Activated T-cell treated with anti-CD3 and anti-CD28 coated beads, Interleukin-2, amount 50 U/mL, for 72 hours (primary cell): Measurements from ENCODE around the gene DLG2. TPM values are rescaled to one million over a fixed set of nuclear protein-coding genes. Genes with fewer than 3 reads are reported as not detected.

Experiments used
- ATAC-seq, 2 donors: fragments of 150-1000 bp; cut with Tn5 transposase; replicated peaks in 1 of 2; 2 replicates each; pipeline ENCODE4 v1.10.0; 2021; ENCODE audit warnings: moderate library complexity in 2 of 2, mild to moderate bottlenecking in 1 of 2
- DNase-seq, 2 donors: peaks; one replicate each; pipeline ENCODE4 v3.0.0; 2021 to 2022; ENCODE audit warnings: mixed read lengths in 1 of 2
- H3K27ac Mint-ChIP-seq: one replicate; pipeline ENCODE4 v1.8.0; 2022; ENCODE audit warnings: mild to moderate bottlenecking, moderate library complexity, mixed read lengths
- H3K27me3 Mint-ChIP-seq: one replicate; pipeline ENCODE4 v1.8.0; 2022; ENCODE audit warnings: low read depth, mixed read lengths
- H3K36me3 Mint-ChIP-seq, 2 donors: one replicate each; pipeline ENCODE4 v1.8.0; 2022; ENCODE audit warnings: mixed read lengths in 2 of 2, mild to moderate bottlenecking in 1 of 2; ENCODE audit not compliant: insufficient read depth in 2 of 2
- H3K4me1 Mint-ChIP-seq: one replicate; pipeline ENCODE4 v1.8.0; 2022; ENCODE audit warnings: low read depth, mixed read lengths
- H3K4me3 Mint-ChIP-seq, 2 donors: one replicate each; pipeline ENCODE4 v1.8.0; 2022; ENCODE audit warnings: mild to moderate bottlenecking in 2 of 2, mixed read lengths in 2 of 2, moderate library complexity in 2 of 2
- H3K9me3 Mint-ChIP-seq, 2 donors: one replicate each; pipeline ENCODE4 v1.8.0; 2022; ENCODE audit warnings: mixed read lengths in 2 of 2
- total RNA-seq, 2 donors: library from RNA; stranded (reverse); gene quantifications; one replicate each; pipeline ENCODE4 v1.2.3, GENCODE V29; 2022

DLG2 gene
- total RNA-seq, 2 donors from 2014 or later, result 4.1 to 5.3 TPM

- no peak overlapping the region for H3K27ac Mint-ChIP-seq
Observed at GRCh38 chr11:84021291-84021690, 1605.9 kb downstream of the DLG2 start.

GRCh38 chr11:84019571-84020194, 1607.5 kb downstream of the DLG2 start:
- Mint-ChIP-seq H3K27ac (no peak overlapping the region), H3K9me3 (peaks cover 6 to 7% of the 10 kb centered on the region in 2 donors), H3K4me1 (no peaks in the 10 kb centered on the region), H3K36me3 (no peaks in the 10 kb centered on the region), H3K4me3 (no peak overlapping the region), H3K27me3 (no peaks in the 10 kb centered on the region)
- ATAC-seq (no peak), DNase-seq (no peak)

More at GRCh38 chr11:84021291-84021690, 1605.9 kb downstream of the DLG2 start:
- Mint-ChIP-seq H3K9me3 (peaks cover 6 to 8% of the 10 kb centered on the region in 2 donors), H3K4me3 (no peak overlapping the region), H3K36me3 (no peaks in the 10 kb centered on the region), H3K27me3 (no peaks in the 10 kb centered on the region), H3K4me1 (no peaks in the 10 kb centered on the region)
- ATAC-seq (no peak), DNase-seq (no peak)

GRCh38 chr11:84014539-84014938, 1612.6 kb downstream of the DLG2 start:
- Mint-ChIP-seq H3K36me3 (no peaks in the 10 kb centered on the region), H3K4me1 (no peaks in the 10 kb centered on the region), H3K27me3 (no peaks in the 10 kb centered on the region), H3K27ac (no peak overlapping the region), H3K9me3 (peaks cover 6 to 7% of the 10 kb centered on the region in 2 donors), H3K4me3 (no peak overlapping the region)
- DNase-seq, result no peak
- no peak for ATAC-seq

DNA sequence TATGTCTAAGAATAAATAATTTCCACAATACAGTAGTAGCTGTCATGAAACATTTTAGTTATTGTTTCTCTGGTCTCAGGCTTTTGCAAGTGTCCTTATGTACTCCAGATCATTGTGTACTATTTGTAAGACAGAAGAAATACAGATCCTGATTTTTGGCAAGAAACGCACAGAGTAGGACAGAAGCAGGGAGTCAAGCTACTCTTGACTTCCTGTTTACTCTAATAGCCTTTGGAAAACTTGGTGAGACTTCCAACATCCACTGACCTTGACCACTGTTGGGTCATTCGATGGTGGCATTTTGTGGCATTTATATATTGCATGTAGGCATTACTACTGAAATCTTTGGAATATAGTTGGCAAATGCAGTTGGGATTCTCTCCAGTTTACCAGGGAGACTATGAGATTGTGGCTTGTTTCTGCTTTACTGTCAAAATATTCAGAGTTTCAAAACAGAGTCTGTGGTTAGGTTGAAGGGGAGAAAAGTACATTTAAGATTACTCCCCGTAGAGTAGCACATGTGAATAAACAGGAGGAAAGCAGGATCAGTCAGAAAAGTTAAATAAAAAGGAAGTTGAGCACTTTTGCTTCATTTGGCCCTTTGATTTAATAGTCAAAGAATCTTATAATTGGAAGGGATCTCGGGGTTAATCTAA, 1614.8 kb downstream of the DLG2 start:
- Mint-ChIP-seq H3K27me3 (no peaks in the 10 kb centered on the region), H3K27ac (no peak overlapping the region), H3K36me3 (no peaks in the 10 kb centered on the region), H3K4me1 (no peaks in the 10 kb centered on the region), H3K4me3 (no peak overlapping the region), H3K9me3 (peaks cover 3 to 6% of the 10 kb centered on the region in 2 donors)
- ATAC-seq (no peak), DNase-seq (no peak)

DNA sequence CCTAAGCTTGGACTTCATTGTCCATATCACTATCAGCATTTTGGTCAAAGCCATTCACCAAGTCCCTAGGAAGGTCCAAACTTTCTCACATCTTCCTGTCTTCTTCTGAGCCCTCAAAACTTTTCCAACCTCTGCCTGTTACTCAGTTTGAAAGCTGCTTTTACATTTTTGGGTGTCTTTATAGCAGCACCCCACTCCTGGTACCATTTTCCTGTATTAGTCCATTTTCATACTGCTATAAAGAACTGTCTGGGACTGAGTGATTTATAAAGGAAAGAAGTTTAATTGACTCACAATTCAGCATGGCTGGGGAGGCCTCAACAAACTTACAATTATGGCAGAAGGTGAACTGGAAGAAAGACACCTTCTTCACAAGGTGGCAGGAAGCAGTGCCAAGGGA, 1624.0 kb downstream of the DLG2 start:
- Mint-ChIP-seq H3K27ac (no peak overlapping the region), H3K36me3 (peaks cover 3 to 17% of the 10 kb centered on the region in 2 donors), H3K27me3 (no peaks in the 10 kb centered on the region), H3K4me3 (no peak overlapping the region), H3K9me3 (peaks cover 18% of the 10 kb centered on the region in 2 donors), H3K4me1 (no peaks in the 10 kb centered on the region)
- DNase-seq (no peak), ATAC-seq (no peak)

DNA sequence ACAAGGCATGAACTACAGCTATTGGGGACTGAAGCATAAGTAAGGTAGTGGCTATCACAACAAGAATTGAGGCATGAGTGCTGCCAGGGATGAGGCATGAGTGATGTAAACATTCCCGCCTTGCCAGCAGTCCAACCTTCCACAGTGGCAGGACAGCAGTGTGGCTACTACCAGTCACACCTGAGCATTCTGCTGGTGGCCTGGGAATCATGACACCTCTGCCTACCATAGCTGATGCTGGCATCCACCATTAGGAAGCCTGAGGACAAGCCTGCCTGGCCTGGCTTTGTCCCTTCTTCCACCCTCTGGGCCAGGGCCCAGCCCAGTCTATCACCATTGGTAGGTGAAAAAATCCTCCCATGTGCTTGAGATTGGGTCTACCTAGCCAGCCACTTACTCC, 1628.2 kb downstream of the DLG2 start:
- H3K27ac Mint-ChIP-seq, result no peak overlapping the region

DNA sequence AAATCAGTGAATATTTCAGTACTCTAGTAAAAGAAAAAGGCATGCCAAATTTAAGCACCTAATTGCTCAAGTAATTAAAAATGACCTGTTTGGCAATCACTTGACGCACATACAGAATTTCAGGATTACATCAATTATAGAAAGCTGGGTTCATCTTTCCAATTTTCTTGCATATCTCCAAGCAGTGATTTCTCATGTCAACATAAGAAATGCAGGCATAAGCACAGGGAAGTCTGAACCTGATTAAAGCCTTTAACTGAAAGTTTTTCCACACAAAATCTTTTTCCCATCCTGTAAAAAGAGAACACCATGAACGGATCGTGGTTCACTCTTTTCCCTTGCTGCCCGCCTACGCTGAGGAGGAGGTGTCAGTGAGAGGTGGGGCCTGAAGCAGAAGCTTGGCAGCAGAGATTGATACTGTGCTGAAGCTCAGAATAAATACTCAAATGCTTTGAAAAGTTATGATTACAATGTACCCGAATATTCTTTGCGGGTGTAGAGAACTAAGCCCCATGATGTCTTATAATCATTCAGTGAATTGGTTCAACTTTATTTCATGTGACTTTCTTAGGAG, 1636.9 kb downstream of the DLG2 start:
- no peaks in the 10 kb centered on the region for H3K27me3 Mint-ChIP-seq
- peaks cover 8 to 12% of the 10 kb centered on the region in 2 donors for H3K9me3 Mint-ChIP-seq
- no peak for ATAC-seq
- no peaks in the 10 kb centered on the region for H3K4me1 Mint-ChIP-seq
- no peak overlapping the region for H3K4me3 Mint-ChIP-seq
- no peak overlapping the region for H3K27ac Mint-ChIP-seq
- DNase-seq, result no peak
- no peaks in the 10 kb centered on the region for H3K36me3 Mint-ChIP-seq

More for the DNA sequence above, 1628.2 kb downstream of the DLG2 start:
- Mint-ChIP-seq H3K4me1 (no peaks in the 10 kb centered on the region), H3K9me3 (peaks cover 18 to 19% of the 10 kb centered on the region in 2 donors), H3K36me3 (peaks cover 3 to 19% of the 10 kb centered on the region in 2 donors), H3K27me3 (no peaks in the 10 kb centered on the region), H3K4me3 (no peak overlapping the region)
- no peak for DNase-seq
- no peak for ATAC-seq

DNA sequence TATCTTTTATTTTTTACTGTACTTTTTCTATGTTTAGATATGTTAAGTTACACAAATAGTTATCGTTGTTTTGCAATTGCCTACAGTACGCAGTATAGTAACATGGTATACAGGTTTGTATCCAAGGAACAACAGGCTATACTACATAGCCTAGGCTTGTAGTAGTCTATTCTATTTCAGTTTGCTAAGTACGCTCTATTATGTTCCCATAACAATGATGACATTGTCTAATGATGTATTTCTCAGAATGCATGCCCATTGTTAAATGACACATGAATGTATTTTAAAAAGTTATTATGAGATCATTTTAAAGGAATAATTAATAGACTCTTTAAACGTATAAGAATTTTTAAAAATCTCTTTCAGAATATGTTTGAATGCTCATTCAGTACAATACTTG, 1644.3 kb downstream of the DLG2 start:
- no peaks in the 10 kb centered on the region for H3K27me3 Mint-ChIP-seq
- no peaks in the 10 kb centered on the region for H3K4me1 Mint-ChIP-seq
- peaks cover 4 to 5% of the 10 kb centered on the region in 2 donors for H3K9me3 Mint-ChIP-seq
- no peak overlapping the region for H3K4me3 Mint-ChIP-seq
- H3K36me3 Mint-ChIP-seq, result no peaks in the 10 kb centered on the region
- ATAC-seq, result no peak
- no peak overlapping the region for H3K27ac Mint-ChIP-seq
- DNase-seq, result no peak

DNA sequence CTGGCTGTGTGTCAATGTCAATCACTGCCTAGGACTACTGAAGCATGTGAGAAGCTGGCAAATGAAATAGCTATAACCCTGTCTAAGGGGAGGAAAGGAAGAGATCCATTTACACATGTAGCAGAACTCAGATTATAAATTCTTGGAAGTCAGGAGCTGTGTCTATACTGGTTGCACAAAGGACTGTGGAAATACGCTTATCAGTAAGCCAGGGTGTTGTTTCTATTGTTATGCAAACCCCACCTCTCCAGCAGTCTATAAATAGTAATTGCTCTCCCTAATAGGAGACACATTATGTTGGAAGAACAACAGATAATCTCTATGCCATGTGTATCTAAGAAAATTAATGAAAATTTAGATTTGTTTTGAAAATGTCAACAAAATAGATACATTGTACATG, 1647.6 kb downstream of the DLG2 start:
- peaks cover 0 to 2% of the 10 kb centered on the region in 2 donors for H3K9me3 Mint-ChIP-seq
- no peaks in the 10 kb centered on the region for H3K4me1 Mint-ChIP-seq
- H3K36me3 Mint-ChIP-seq, result no peaks in the 10 kb centered on the region
- no peak for ATAC-seq
- DNase-seq, result no peak
- H3K4me3 Mint-ChIP-seq, result no peak overlapping the region
- H3K27me3 Mint-ChIP-seq, result no peaks in the 10 kb centered on the region
- no peak overlapping the region for H3K27ac Mint-ChIP-seq

DNA sequence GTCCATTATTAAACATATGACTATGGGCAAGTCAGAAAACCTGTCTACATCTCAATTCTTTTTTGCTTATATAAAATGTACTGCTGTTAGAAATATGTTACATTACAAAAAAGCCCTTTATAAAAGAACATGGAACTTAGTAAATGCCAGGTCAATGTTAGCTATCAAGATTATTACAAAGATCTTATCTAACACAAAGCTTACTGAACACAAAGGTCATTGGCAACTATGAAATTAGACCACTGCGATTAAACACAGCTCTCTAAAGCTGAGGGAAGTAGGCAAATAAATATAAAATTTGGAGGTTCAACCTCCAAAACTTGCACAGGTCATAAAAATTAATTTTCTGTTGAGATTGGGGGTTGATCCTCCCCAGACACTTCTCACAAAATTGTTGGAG, 1648.2 kb downstream of the DLG2 start:
- ATAC-seq (no peak), DNase-seq (no peak)
- peaks cover 0 to 2% of the 10 kb centered on the region in 2 donors for H3K9me3 Mint-ChIP-seq
- no peaks in the 10 kb centered on the region for H3K27me3 Mint-ChIP-seq
- H3K4me3 Mint-ChIP-seq, result no peak overlapping the region
- no peak overlapping the region for H3K27ac Mint-ChIP-seq
- H3K4me1 Mint-ChIP-seq, result no peaks in the 10 kb centered on the region
- H3K36me3 Mint-ChIP-seq, result no peaks in the 10 kb centered on the region

DNA sequence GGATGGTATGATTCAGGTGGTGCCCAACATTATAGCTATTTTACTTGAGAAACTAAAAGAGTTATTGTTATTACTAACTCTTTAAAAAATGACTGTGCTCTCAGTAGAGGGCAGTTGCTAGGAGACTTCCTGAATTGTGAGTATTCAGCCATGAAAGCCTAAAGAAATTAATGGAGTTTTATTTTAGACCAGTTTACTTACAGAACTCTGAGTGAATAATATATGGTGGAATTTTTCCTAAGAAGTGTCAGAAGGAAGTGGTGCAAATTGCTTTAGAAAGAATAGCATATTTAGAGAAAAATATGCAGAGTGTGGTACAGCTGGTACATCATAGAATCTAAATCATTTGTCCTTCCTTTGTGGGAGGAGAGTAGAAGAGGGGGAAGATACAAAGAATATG, 1651.1 kb downstream of the DLG2 start:
- Mint-ChIP-seq H3K4me1 (no peaks in the 10 kb centered on the region), H3K27ac (no peak overlapping the region), H3K36me3 (no peaks in the 10 kb centered on the region), H3K4me3 (no peak overlapping the region), H3K9me3 (peaks cover 0 to under 1% of the 10 kb centered on the region in 2 donors), H3K27me3 (no peaks in the 10 kb centered on the region)
- DNase-seq (no peak), ATAC-seq (no peak)

DNA sequence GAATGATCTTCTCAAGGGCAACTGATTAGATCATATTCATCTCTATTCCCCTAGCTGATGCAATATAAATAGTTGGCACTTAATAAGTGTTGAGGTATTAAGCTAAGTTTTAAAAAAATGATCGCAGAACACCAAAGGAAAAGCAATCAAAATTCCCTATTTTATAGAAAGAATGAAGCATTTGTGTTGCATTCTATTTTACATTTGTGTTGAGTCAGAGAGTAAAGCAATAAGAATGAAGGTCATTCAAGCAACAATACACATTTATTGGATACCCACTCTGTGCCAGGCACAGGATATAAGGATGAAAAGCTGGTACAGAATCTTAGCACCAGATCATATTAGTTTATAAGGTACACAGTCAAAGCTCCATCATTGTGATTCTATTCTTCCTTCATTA, 1654.6 kb downstream of the DLG2 start:
- peaks cover 0 to 2% of the 10 kb centered on the region in 2 donors for H3K9me3 Mint-ChIP-seq
- no peaks in the 10 kb centered on the region for H3K27me3 Mint-ChIP-seq
- H3K27ac Mint-ChIP-seq, result no peak overlapping the region
- no peak for DNase-seq
- H3K4me3 Mint-ChIP-seq, result no peak overlapping the region
- H3K36me3 Mint-ChIP-seq, result no peaks in the 10 kb centered on the region
- H3K4me1 Mint-ChIP-seq, result no peaks in the 10 kb centered on the region
- no peak for ATAC-seq

GRCh38 chr11:83971063-83971462, 1656.1 kb downstream of the DLG2 start:
- Mint-ChIP-seq H3K4me3 (no peak overlapping the region), H3K4me1 (no peaks in the 10 kb centered on the region), H3K27ac (no peak overlapping the region), H3K9me3 (peaks cover 0 to 2% of the 10 kb centered on the region in 2 donors), H3K36me3 (no peaks in the 10 kb centered on the region), H3K27me3 (no peaks in the 10 kb centered on the region)
- ATAC-seq, result no peak
- DNase-seq, result no peak
